NCI-H524 treated with DMSO at 0.1 percent for 48 hours (cell line): ENCODE results near the gene RAB35.

Experiments used
- DNase-seq: peaks from one replicate; lab custom pipeline; 2025; lab: John Stamatoyannopoulos, UW

The RAB35 gene

DNA sequence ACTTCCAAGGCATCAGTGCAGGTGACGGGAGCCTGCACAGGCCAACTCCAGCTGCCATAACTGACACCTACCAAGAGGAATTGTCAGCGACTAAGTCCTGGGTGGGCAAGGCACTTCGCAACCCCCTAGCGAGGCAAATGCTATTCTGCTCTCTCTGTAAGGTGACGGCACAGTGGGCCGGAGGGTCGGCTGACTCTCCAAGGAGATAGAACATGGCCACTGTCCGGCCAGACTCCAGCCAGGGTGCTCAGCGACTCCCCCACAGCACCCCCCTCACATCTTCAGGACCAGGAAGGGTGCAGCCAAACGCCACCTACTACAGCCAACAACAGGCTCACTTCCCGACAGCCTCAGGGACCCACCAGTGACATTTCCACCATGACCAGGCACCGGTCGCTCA, 13.2 kb downstream of the RAB35 start:
- DNase-seq: no peak

DNA sequence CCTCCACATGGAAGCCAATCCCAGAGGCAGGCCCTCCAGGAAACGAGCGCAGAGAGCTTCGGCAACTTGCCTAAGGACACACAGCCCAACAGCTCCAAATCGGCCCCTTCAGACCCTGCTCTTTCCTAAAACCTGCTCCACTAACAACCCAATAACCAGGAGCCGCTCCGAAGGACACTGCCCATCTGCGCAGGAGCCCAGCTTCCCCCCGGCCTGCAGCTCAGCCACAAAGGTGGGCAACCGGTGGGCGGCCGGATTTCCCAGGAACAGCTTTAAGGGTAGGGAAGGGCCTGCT, 13.6 kb downstream of the RAB35 start:
- DNase-seq: no peak

DNA sequence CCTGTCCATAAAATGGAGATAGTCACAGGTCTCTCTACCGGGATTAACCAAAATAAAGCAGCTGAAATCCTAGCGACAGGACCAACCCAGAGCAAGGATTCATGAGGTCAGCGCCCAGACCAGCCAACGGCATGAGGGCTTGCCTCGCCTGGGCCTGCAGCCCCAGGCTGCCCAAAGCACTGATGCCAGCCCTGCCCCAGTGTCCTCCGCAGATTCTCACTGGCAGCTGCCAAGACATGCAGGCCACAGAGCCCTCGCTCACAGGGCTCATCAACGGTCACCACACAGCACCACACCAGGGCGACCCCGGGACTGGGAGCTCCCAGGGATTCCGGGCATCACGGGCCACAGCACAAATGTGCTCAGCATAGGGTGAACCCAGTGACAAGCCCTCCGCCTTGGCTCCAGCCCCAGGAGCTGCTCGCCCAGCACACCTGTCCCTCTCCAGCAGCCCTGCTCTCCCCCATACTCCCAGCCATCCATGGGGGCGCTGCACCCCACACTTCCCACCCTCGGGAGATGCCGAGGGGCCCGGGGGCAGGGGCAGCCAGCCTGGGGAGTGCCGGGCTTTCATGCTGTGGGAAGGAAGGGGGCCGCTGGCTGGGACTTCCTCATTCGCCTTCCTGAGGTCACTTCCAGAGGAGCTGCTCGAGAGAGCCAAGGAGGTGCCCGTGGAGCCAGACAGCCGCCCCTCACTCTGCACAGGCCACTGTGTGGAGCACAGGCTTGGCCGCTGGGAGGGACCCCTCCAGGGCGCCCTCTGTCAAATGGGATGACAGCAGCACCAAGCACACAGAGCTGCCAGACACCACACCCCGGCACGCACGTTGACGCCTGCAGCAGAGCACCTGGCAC, 14.1 kb downstream of the RAB35 start:
- DNase-seq: no peak

DNA sequence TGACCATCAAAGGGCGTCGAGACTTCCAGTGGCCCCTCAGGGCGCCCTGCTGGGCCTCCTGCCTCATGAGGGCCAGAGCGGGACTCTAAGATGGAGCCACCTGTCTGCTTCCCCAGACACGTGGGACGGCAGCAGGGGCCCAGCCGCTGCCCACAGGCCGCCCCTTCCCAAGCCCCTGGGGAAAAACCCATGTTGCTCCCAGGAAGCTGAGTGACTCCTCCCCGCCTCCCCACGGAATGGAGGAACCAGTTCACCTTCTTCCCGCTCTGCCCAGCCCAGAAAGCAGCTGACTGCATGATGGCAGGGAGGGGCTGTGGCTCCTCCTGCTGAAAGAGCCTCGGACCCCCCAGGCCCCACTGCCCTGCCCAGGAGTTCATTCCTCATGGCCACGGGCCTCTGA, 14.9 kb downstream of the RAB35 start:
- DNase-seq: no peak

DNA sequence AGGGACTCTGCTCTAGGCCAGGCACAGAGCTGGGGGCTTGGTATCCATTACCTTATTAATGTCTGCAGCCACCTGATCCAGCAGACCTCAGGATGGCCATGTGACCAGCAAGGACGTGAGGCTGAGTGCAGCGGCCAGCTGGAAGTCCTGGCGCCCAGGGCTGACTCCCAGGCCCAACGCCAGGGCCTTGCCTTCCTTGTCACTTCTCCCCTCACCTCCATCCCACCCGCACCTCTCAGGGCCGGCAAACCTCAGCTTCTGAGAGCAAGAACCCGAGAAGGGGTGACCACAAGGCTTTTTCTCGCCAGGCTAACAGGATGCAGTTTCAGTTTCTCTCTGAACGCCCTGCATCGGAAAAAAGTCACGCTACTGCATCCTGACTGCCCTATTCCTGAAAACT, 15.4 kb downstream of the RAB35 start:
- DNase-seq: no peak

DNA sequence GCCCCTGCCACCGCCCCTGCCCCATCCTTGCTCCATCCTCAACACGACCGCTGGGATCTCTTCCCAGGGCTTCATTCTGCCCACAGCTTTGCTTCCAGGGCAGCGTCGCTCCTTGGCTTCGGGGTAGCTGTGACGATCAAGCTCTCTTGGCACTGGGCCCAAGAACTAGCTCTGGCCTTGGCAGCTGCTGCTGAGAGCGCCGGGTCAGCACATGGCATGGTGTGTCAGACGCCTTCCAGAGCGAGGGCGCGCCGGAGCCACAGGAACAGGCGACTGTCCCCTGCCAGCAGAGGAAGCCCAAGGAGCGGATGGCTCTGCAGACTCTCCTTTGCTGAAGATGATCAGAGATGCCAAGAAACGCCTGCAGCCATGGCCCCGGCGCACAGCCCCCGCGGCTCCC, 15.9 kb downstream of the RAB35 start:
- DNase-seq: no peak

DNA sequence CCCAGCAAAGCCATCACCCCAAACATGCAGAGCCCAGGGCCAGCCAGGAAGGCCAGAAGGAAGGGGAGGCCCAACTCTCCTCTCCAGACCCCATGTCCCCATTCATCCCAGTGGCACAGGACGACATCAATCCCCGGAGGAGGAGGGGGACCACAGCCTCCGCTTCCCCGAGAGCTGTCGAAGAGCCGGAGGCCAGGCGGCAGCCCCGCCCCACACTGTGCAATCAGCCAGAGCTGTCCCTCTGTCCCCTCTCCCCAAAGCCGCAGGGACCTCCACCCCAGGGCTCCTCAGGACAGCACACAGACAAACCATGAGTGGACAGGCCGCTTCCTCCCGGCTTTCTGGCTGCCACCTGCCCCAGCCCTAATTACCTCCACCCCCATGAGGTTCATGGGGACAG, 16.8 kb downstream of the RAB35 start:
- no peak for DNase-seq

DNA sequence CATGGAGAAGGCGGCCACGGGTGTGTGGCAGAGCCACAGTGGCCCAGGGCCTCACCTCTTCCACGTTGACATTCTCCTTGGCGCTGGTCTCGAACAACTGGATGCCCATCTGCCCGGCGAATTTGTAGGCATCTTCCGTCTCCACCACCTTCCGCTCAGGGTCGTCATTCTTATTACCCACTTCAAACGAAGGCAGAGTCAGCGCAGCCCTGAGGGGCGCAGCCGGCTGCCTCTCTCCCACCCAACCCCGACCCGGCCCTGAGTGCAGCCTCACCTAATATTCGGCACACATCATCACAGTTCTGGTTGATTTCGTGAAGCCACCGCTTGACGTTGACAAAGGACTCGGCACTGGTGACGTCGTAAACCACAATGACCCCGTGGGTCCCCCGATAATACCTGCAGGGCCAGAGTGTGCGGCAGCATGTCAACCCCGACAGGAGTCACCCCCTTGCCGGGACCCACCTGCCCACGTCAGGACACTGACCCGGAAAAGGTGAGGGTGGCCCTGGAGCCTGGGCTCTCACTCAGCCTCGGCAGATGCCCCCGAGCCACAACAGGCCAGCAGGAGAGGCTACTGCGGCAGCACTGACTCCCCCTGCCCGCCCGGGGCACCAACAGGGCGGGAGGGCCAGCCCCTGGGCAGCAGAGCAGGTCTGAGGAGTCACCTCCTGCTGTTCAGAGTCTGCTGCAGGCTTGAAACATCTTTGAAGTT, 17.6 kb downstream of the RAB35 start:
- DNase-seq: no peak

DNA sequence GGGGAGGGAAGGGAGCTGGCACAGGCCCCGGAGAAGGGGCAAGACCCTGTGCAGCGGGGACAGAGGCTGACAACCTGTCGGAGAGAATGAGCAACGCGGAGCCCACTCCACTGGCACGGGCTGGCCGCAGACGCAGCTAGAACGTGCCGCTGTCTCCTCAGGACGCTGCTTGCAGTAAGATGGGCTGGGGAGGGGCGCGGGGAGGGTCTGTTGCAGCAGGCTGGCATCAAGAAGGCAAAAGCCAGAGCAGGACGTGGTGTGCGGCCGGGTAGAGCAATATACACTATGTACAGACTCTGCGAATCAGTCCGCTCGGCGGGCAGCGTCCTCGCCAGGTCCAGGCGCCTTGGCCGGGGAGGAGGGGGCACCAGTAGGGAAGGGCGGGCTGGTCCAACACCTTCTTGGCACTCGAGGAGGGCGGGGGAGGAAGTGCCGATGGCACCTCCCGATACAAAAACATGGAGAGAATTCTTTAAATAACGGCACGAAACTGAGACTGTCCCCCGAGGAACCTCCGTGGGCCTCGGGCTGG, 19.8 kb downstream of the RAB35 start:
- DNase-seq: no peak

DNA sequence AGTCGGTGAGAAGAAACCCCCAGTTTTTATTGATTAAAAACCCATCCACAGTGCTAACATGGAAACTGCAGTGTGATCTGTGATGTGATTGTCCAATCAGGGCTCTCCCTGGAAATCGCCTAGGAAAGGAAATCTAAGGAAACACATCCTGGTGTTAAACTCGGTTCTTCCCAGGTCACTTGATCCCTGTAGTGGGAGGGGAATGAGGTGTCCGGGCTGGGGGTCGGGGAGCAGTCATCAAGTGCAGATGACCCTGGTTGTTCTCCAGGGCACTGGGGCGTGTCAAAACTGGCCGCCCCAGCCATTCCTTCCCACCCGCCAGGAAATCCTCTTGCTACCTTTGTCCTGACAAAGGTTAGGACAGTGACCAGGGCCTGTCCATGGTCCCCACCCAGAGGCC, 20.8 kb downstream of the RAB35 start:
- no peak for DNase-seq

DNA sequence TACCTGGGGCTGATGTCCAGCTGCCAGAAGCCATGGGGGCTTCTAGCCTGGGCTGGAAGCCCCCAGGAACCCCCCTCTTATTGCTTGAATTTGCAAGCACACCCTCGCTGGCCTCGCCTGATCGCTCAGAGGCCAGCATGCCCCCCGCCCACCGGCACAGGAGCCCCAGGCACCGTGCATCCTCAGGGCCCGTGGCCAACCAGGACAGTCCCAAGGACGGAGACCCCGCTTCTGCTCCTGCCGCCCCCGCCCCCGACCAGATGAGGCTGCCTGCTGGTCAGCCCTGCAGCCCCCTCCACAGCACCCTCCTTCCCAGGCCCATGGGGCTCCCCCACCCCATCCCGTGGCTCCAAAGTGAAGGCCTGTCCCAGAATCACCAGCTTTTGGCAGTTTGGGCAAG, 21.2 kb downstream of the RAB35 start:
- no peak for DNase-seq

DNA sequence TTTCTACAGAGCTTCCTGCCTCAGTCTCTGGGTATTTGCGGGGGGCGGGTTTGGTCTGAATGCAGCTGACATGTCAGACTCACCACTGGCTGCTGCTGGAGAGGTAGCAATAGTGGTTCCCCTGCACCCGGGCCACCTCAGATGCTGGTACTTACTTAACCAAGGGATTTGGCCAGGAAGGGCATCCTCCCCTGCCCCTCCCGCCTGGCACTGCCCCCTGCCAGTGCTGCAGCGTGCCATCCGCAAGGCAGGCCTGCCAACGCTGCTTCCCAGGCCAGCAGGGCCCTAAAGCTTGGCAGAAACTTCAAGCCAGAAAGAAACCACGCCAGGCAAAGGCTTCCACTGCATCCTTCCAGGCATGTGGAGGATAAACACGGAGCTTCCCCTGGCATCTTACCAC, 22.1 kb downstream of the RAB35 start:
- DNase-seq: no peak

DNA sequence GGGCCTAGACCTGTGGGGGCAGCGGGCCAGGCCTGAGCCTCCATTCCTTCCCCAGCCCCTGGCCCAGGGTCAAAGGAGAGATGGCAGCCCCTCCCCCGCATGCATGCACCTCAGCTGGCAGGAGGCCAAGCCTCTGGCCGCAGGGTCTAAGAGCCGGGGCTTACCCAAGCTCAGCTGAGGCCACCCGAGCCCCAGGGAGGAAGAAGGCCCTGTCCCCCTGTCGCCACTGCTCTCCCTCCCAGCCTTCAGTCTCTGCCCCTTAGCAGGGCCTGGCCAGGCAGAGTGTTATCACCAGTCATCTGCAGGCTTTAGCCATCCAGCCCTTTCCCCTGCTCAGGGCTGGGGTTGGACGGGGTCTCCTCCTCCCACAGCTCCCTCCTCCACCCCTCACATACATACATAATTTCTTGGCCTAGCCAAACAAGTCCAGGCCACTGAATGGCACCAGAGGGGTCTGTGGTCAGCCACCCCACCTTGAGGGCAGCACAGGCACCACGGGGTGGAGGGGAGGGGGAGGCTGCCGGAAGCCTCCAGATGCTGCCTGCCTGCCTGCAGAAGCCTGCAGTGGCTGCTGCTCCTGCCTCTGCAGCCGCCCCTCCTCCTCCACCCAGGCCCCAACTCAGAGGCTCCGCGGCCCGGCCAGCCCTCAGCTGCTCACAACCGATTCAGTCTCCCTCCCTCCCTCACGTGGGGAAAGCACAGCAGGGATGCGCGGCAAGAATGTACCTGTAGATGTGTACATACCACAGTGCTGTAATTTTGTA, 22.8 kb downstream of the RAB35 start:
- no peak for DNase-seq

DNA sequence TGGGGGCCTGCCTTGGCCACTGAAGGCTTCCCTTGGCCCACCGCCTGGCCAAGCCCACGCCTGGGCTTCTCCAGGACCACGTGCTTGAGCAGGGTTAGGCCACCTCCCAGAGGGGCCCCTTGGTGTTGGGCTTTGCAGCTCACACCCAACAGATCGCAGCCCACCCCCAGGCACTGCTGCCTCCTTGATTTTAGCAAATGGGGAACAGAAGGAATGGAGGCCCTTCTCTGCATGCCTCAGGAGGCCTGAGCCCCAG, 23.3 kb downstream of the RAB35 start:
- no peak for DNase-seq

DNA sequence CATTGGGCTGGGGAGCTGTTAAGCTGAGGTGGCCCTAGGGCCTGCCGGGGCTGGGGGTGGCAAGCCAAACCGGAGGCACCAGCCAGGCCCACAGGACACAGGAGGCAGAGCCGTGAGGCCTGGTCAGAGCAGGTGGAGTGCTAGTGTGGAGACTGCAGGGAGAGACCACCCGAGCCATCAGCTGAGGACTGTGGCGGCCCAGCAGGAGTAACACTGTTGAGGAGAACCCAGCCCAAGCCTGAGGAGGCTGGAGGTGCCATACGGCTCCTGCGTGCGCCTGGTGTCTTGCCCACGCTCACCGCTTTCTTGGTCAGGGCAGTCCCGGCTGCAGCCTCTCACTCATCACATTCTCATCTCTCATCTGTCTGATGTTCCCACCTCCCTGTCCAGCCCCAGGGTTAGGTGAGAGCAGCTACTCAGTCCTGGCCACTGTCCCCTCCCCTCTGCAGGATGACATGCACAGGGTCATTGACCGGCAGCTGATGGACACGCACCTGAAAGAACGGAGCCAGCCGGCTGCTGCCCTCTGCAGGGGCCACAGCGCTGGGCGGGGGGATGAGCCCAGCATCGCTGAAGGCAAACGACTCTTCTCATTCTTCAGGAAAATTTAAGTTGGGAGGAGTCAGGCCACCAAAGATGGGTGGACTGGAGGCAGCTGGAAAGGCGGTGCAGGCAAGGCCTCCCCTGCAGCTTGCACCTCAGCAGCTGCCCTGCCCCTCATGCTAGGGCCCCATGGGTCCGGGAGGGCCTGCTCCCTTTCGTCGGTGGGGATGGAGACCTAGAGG, 23.8 kb downstream of the RAB35 start:
- DNase-seq: no peak

DNA sequence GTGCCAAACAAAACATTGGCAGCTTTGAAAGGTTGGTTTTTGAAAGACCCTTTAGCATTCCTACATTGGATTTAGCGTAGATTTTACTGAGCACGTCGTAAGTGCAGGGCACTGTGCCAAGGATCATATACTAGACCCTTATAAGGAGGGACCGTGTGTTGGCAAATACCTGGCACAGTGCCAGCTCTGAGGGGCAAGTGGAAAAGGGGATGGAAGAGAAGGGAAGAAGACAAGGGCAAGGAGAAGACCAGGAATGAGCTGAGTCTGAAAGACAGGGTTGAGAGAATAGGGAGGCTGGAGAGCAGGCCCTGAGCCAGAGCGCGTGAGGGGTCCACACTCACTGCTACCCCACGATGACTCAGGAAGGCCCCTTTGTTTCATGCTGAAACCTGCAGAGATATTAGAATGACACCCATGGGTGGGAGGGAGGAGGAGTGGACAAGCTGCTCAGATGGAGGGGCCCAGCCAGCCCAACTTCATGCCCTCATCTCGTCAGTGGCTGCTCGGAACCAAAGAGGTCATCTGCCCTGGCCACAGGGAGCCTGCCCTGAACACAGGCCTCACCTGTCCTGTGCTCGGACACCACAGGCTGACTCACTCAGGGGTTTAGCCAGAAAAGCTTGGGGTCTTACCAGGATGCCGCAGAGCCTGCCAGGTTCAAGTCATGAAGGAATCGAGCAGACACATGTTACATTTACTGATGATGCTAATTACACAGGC, 25.0 kb downstream of the RAB35 start:
- no peak for DNase-seq

DNA sequence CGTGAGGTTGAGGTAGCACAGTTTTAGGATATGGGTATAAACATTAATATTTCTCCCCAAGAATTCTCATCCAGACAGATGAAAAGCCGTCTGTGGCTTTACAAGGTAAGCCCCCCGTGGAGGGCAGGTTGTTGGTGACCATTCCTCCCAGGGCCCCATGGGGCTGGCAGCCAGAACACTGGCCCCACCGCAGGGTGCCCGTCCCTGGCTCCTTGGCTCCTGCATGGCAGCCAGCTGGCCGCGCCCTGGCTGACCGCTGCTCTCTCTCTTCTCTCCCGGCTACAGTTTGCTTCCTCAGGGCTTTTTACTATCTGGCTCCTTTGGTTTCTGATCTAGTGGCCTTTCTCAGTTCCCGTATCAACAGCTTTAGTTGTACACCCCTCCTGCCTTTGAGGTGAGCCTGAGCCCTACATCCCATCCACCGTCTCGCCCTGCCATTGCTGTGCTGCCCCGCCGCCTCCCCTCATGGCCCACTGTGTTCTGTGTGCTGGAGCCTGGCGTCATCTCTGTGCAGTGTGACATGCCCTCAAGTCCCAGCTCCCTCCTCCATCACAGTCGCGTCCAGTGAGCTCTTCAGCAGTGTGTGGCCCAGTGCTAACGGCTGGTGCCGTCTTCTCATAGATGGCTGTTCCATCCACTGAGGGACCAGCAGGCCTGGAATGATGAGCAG, 25.8 kb downstream of the RAB35 start:
- DNase-seq: no peak

DNA sequence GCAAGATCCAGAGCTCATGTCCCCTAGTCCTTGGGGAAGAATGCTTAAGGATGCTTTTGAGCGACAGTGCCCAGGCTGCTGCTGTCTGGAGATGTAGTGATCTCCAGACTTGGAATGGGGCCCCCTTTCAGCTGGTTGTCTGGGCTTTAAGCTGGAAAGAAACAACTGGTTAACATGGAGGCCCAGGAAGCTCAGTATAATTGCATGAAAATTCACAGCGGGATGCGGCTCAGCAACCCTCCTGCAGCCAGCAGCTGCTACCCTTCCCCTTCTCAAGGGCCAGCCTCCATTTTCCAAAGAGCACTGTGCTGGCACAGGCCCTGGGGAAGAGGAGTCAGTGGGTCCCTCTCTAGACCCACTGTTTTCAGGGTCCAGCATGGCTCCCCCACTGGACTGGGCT, 26.3 kb downstream of the RAB35 start:
- no peak for DNase-seq

DNA sequence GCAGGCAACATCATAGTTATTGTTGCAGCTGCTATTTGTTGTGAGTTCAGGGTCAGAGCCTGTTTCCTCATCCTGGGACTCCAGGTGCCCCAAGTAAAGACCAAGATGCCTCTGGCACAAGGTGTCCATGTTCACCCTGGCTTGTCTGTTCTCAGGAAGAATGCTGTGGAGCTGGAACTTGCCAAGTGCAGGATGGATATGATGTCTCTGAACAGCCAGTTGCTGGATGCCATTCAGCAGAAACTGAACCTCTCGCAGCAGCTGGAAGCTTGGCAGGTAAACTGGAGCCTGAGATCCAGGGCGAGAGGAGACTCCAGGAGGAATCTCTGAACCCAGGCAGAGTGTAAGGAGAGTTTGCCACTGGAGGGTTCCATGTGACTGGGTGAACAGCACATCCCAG, 26.8 kb downstream of the RAB35 start:
- no peak for DNase-seq

DNA sequence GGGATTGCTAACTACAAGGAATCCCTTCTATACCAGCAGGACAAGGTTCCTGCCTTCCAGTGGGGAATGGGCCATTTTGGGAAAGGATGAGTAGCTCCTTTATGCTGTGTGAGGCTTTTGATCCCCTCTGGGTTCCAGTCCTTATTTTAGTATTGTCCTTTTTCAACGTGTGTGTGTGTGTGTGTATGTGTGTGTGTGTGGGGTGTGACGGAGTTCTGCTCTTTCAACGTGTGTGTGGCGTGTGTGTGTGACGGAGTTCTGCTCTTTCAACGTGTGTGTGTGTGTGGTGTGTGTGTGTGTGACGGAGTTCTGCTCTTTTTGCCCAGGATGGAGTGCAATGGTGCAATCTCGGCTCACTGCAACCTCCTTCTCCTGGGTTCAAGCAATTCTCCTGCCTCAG, 27.4 kb downstream of the RAB35 start:
- DNase-seq: no peak
